K562 (cell line): ENCODE data around the gene MRPL4. TPM values are rescaled to one million over a fixed set of nuclear protein-coding genes. Genes with fewer than 3 reads are reported as not detected.

Experiments
- CBFA2T2 ChIP-seq: fragments of 450-650 bp; conservative IDR thresholded peaks from 2 replicates; pipeline ENCODE4 v1.6.1; 2017; ENCODE audit warnings: mild to moderate bottlenecking
- CBX3 ChIP-seq, 2 experiments: IDR thresholded peaks; 1 replicate in 1 of 2; 2 replicates in 1 of 2; pipeline ENCODE4 v1.6.1; 2012; ENCODE audit warnings: inconsistent platforms in 2 of 2, low read length in 2 of 2, borderline replicate concordance in 1 of 2, control low read depth in 1 of 2
- EHMT2 ChIP-seq: fragments of 450-650 bp; IDR thresholded peaks from 2 replicates; pipeline ENCODE4 v1.6.1; 2018; ENCODE audit warnings: antibody characterized with exemption
- ETS2 ChIP-seq: IDR thresholded peaks from 2 replicates; pipeline ENCODE4 v1.6.1; 2016; ENCODE audit warnings: borderline replicate concordance, missing genetic modification characterization, mild to moderate bottlenecking, moderate library complexity, missing compliant biosample characterization; ENCODE audit not compliant: poor library complexity, severe bottlenecking
- GTF2E2 ChIP-seq: fragments of 200-800 bp; sonication (Bioruptor generic); IDR thresholded peaks from 2 replicates; pipeline ENCODE4 v1.6.1; 2016; ENCODE audit warnings: missing genetic modification characterization, missing compliant biosample characterization
- HMG20A ChIP-seq: fragments of 450-650 bp; formaldehyde crosslinking; conservative IDR thresholded peaks from 2 replicates; pipeline ENCODE4 v1.4.0; 2020; ENCODE audit warnings: mild to moderate bottlenecking, mixed read lengths
- HNRNPH1 ChIP-seq: fragments of 200-400 bp; formaldehyde crosslinking; optimal IDR thresholded peaks from 2 replicates; pipeline ENCODE3; 2017; ENCODE audit warnings: low read depth, mild to moderate bottlenecking, low read length, moderate library complexity
- NEUROD1 ChIP-seq: fragments of 150-350 bp; IDR thresholded peaks from 2 replicates; pipeline ENCODE4 v1.6.1; 2014; ENCODE audit warnings: borderline replicate concordance, low read length, low read depth; ENCODE audit not compliant: partially characterized antibody
- POLR2G ChIP-seq: fragments of 200-400 bp; formaldehyde crosslinking; IDR thresholded peaks from 2 replicates; pipeline ENCODE4 v1.6.1; 2017; ENCODE audit warnings: low read depth, mild to moderate bottlenecking, antibody characterized with exemption, low read length, moderate library complexity
- RFX5 ChIP-seq: IDR thresholded peaks from 2 replicates; pipeline ENCODE4 v1.6.1; 2011; ENCODE audit warnings: low read depth, mild to moderate bottlenecking, improper control_type of control experiment, low read length
- SAFB2 ChIP-seq: fragments of 200-400 bp; formaldehyde crosslinking; IDR thresholded peaks from 2 replicates; pipeline ENCODE4 v1.6.1; 2018; ENCODE audit warnings: borderline replicate concordance, low read length, low read depth, moderate library complexity; ENCODE audit not compliant: severe bottlenecking
- SIN3A ChIP-seq, 2 experiments: fragments of 150-350 bp in 1 of 2; IDR thresholded peaks; 2 replicates each; pipeline ENCODE4 v1.6.1; 2011 to 2016; ENCODE audit warnings: borderline replicate concordance in 2 of 2, low read depth in 2 of 2, low read length in 2 of 2, mild to moderate bottlenecking in 2 of 2, moderate library complexity in 2 of 2; ENCODE audit not compliant: control insufficient read depth in 1 of 2
- TEAD1 ChIP-seq, 2 experiments: fragments of 450-650 bp in 1 of 2; sonication (generic) in 1 of 2; formaldehyde crosslinking; IDR thresholded peaks; 2 replicates each; pipeline versions ENCODE4 v1.4.0 to v1.8.0; 2020 to 2022; ENCODE audit warnings: mild to moderate bottlenecking in 2 of 2, missing genetic modification reagents in 1 of 2
- ZNF239 ChIP-seq: fragments of 250-450 bp; sonication (Bioruptor Pico); IDR thresholded peaks from 2 replicates; pipeline ENCODE4 v1.4.0; 2020; ENCODE audit warnings: mild to moderate bottlenecking
- ZNF77 ChIP-seq: fragments of 250-450 bp; sonication (Bioruptor Pico); IDR thresholded peaks from 2 replicates; pipeline ENCODE4 v1.5.0; 2020
- ZNF785 ChIP-seq: fragments of 250-450 bp; sonication (Bioruptor Pico); IDR thresholded peaks from 2 replicates; pipeline ENCODE4 v1.4.0; 2020; ENCODE audit warnings: mild to moderate bottlenecking
- polyA plus RNA-seq, 8 experiments: library from polyadenylated mRNA; depleted of rRNA in 4 of 8; stranded (reverse) in 5 of 8; unstranded in 3 of 8; fragments of >200 nt; fragmentation: Nextera tagmentation in 2 of 8; fragmentation: Illumina TruSeq in 1 of 8; extraction: Ambion mirVana in 2 of 8; extraction: Trizol in 1 of 8; gene quantifications; 2 replicates each; pipeline versions ENCODE4 v1.2.1 to v1.2.3, GENCODE V29; 2011 to 2014; ENCODE audit warnings: inconsistent platforms in 1 of 8, missing spikeins in 1 of 8
- total RNA-seq, 7 experiments: library from RNA; depleted of rRNA in 6 of 7; stranded (reverse); fragments of >200 nt in 6 of 7; fragmentation: Illumina TruSeq in 2 of 7; extraction: Trizol in 2 of 7; gene quantifications; 2 replicates each; pipeline versions ENCODE4 v1.2.1 to v1.2.3, GENCODE V29; 2011 to 2021; ENCODE audit warnings: low replicate concordance in 1 of 7
- TF ChIP-seq, protein P1 (sequence below): fragments of 450-650 bp; IDR thresholded peaks from 2 replicates; pipeline ENCODE4 v1.6.1; 2016; ENCODE audit warnings: mild to moderate bottlenecking, moderate library complexity

Gene MRPL4
- total and polyA plus RNA-seq, 9 of the 15 experiments (the other 6 are each of a cell fraction or from before 2014, with no cell fraction given) = 1.4 to 239 (median 64.9) TPM

DNA sequence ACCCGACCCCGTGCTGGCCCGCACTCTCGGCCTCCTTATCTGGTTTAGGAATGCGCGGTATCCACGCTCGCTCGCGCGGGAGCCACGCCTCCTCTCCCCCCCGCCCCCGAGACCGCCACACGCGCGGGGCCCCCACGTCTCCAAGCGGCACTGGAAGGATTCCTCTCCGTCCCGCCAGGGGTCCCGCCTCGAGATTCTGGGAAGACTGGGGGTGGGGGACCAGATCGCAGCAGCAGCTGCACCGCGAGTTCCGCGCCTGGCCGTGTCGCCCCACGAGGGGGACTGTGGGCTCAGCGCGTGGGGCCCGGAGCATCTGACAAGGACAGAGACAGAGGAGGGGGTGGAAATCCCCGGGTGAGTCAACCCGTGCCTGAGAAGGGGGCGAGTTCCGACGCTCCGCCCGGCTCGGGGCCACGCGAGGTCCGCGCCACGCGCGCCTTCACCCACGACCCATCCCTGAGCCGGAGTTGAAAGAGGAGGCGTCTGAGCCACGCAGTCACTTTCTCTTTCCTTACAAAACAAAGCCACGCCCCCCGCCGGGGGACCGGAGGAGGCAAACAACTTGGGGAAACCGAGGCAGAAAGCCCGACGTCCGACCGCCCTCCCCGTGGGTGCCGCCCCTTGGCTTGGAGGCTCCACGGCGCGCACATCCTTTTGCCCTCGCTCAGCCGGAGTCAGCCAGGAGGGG lies 21.7 kb upstream of the MRPL4 start (continued):
- TF ChIP-seq, protein P1, sequence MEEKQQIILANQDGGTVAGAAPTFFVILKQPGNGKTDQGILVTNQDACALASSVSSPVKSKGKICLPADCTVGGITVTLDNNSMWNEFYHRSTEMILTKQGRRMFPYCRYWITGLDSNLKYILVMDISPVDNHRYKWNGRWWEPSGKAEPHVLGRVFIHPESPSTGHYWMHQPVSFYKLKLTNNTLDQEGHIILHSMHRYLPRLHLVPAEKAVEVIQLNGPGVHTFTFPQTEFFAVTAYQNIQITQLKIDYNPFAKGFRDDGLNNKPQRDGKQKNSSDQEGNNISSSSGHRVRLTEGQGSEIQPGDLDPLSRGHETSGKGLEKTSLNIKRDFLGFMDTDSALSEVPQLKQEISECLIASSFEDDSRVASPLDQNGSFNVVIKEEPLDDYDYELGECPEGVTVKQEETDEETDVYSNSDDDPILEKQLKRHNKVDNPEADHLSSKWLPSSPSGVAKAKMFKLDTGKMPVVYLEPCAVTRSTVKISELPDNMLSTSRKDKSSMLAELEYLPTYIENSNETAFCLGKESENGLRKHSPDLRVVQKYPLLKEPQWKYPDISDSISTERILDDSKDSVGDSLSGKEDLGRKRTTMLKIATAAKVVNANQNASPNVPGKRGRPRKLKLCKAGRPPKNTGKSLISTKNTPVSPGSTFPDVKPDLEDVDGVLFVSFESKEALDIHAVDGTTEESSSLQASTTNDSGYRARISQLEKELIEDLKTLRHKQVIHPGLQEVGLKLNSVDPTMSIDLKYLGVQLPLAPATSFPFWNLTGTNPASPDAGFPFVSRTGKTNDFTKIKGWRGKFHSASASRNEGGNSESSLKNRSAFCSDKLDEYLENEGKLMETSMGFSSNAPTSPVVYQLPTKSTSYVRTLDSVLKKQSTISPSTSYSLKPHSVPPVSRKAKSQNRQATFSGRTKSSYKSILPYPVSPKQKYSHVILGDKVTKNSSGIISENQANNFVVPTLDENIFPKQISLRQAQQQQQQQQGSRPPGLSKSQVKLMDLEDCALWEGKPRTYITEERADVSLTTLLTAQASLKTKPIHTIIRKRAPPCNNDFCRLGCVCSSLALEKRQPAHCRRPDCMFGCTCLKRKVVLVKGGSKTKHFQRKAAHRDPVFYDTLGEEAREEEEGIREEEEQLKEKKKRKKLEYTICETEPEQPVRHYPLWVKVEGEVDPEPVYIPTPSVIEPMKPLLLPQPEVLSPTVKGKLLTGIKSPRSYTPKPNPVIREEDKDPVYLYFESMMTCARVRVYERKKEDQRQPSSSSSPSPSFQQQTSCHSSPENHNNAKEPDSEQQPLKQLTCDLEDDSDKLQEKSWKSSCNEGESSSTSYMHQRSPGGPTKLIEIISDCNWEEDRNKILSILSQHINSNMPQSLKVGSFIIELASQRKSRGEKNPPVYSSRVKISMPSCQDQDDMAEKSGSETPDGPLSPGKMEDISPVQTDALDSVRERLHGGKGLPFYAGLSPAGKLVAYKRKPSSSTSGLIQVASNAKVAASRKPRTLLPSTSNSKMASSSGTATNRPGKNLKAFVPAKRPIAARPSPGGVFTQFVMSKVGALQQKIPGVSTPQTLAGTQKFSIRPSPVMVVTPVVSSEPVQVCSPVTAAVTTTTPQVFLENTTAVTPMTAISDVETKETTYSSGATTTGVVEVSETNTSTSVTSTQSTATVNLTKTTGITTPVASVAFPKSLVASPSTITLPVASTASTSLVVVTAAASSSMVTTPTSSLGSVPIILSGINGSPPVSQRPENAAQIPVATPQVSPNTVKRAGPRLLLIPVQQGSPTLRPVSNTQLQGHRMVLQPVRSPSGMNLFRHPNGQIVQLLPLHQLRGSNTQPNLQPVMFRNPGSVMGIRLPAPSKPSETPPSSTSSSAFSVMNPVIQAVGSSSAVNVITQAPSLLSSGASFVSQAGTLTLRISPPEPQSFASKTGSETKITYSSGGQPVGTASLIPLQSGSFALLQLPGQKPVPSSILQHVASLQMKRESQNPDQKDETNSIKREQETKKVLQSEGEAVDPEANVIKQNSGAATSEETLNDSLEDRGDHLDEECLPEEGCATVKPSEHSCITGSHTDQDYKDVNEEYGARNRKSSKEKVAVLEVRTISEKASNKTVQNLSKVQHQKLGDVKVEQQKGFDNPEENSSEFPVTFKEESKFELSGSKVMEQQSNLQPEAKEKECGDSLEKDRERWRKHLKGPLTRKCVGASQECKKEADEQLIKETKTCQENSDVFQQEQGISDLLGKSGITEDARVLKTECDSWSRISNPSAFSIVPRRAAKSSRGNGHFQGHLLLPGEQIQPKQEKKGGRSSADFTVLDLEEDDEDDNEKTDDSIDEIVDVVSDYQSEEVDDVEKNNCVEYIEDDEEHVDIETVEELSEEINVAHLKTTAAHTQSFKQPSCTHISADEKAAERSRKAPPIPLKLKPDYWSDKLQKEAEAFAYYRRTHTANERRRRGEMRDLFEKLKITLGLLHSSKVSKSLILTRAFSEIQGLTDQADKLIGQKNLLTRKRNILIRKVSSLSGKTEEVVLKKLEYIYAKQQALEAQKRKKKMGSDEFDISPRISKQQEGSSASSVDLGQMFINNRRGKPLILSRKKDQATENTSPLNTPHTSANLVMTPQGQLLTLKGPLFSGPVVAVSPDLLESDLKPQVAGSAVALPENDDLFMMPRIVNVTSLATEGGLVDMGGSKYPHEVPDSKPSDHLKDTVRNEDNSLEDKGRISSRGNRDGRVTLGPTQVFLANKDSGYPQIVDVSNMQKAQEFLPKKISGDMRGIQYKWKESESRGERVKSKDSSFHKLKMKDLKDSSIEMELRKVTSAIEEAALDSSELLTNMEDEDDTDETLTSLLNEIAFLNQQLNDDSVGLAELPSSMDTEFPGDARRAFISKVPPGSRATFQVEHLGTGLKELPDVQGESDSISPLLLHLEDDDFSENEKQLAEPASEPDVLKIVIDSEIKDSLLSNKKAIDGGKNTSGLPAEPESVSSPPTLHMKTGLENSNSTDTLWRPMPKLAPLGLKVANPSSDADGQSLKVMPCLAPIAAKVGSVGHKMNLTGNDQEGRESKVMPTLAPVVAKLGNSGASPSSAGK = no peak; the same call in 1 of the 2 replicates
- TF ChIP-seq HNRNPH1 (no peak), SIN3A (IDR thresholded peaks at IDR 0.05; ENCODE audit: borderline replicate concordance in 2 of 2, control insufficient read depth in 1 of 2, low read depth in 2 of 2, low read length in 2 of 2) (no peak), GTF2E2 (tag) (no peak), POLR2G (no peak), CBFA2T2 (no peak), TEAD1 (CRISPR knock-in tag; IDR thresholded peaks at IDR 0.05) (0 out of 4 replicates have a peak, but pooled peaks of 1 of the 2 experiments have one; percentile 16), SAFB2 (no peak), HMG20A (CRISPR knock-in tag) (no peak), EHMT2 (no peak), ZNF77 (CRISPR knock-in tag) (no peak), ZNF239 (no peak), NEUROD1 (no peak), ETS2 (tag) (no peak), RFX5 (no peak), CBX3 (IDR thresholded peaks at IDR 0.05; ENCODE audit: borderline replicate concordance in 1 of 2, low read length in 2 of 2) (no peak), ZNF785 (CRISPR knock-in tag) (no peak)
